ENCODE measurements around the gene CD83.

DNA sequence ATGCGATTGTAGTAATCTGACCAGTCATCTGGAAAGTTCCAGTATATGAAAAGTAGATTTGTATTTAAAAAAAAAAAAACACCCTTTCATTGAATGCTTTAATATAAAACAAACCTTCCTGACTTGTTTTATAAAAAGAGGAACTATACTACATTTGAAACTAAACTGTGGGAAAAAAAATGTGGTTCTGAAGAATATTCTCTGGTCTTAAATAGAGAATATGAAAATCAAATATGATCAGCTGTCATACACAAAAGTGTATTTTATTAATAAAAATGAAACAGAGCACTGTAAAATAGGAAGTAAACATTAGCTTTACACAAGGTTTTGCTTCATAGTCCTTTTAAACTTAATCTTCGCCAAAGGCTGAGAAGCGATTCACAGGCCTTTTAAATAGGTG lies 25.3 kb upstream of the CD83 start:
- TF ChIP-seq, protein P1, sequence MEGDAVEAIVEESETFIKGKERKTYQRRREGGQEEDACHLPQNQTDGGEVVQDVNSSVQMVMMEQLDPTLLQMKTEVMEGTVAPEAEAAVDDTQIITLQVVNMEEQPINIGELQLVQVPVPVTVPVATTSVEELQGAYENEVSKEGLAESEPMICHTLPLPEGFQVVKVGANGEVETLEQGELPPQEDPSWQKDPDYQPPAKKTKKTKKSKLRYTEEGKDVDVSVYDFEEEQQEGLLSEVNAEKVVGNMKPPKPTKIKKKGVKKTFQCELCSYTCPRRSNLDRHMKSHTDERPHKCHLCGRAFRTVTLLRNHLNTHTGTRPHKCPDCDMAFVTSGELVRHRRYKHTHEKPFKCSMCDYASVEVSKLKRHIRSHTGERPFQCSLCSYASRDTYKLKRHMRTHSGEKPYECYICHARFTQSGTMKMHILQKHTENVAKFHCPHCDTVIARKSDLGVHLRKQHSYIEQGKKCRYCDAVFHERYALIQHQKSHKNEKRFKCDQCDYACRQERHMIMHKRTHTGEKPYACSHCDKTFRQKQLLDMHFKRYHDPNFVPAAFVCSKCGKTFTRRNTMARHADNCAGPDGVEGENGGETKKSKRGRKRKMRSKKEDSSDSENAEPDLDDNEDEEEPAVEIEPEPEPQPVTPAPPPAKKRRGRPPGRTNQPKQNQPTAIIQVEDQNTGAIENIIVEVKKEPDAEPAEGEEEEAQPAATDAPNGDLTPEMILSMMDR (IDR thresholded peaks at IDR 0.05) = no peak
- TF ChIP-seq TCF7 (CRISPR knock-in tag; IDR thresholded peaks at IDR 0.05; ENCODE audit: low read depth) (no peak), MAX (CRISPR knock-in tag; IDR thresholded peaks at IDR 0.05) (no peak)
- TF ChIP-seq, protein P2, sequence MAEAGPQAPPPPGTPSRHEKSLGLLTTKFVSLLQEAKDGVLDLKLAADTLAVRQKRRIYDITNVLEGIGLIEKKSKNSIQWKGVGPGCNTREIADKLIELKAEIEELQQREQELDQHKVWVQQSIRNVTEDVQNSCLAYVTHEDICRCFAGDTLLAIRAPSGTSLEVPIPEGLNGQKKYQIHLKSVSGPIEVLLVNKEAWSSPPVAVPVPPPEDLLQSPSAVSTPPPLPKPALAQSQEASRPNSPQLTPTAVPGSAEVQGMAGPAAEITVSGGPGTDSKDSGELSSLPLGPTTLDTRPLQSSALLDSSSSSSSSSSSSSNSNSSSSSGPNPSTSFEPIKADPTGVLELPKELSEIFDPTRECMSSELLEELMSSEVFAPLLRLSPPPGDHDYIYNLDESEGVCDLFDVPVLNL (CRISPR knock-in tag; IDR thresholded peaks at IDR 0.05; ENCODE audit: borderline replicate concordance, low read depth) = no peak

Measured in WTC11 (cell line).